ENCODE data around the gene ADAM23. TPM values are rescaled to one million over a fixed set of nuclear protein-coding genes. Genes with fewer than 3 reads are reported as not detected.

Gene ADAM23
- total RNA-seq, 2 donors from 2014 or later = 0.52 to 0.93 TPM

GRCh38 chr2:206457188-206457634, 13.9 kb downstream of the ADAM23 start:
- H3K27me3 ChIP-seq = no peaks in the 10 kb centered on the region
- H3K9me3 ChIP-seq = no peaks in the 10 kb centered on the region
- no peak for DNase-seq
- H3K4me1 ChIP-seq = no peaks in the 10 kb centered on the region
- no peak overlapping the region for H3K27ac ChIP-seq
- no peak overlapping the region for H3K4me3 ChIP-seq
- no peaks in the 10 kb centered on the region for H3K36me3 ChIP-seq
- no peak for TF ChIP-seq CTCF (IDR thresholded peaks at IDR 0.05)
- H3K9ac ChIP-seq (ENCODE audit: low read depth in 2 of 2, low read length in 2 of 2) = no peak overlapping the region
- intact Hi-C loops (cut with DNase I) = no loop called here

GRCh38 chr2:206462240-206462854, 19.0 kb downstream of the ADAM23 start:
- no peak for TF ChIP-seq CTCF (IDR thresholded peaks at IDR 0.05)
- Histone ChIP-seq H3K36me3 (no peaks in the 10 kb centered on the region), H3K27ac (no peak overlapping the region), H3K27me3 (no peaks in the 10 kb centered on the region), H3K4me3 (no peak overlapping the region), H3K9me3 (no peaks in the 10 kb centered on the region), H3K4me1 (no peaks in the 10 kb centered on the region), H3K9ac (ENCODE audit: low read depth in 2 of 2, low read length in 2 of 2) (no peak overlapping the region)
- intact Hi-C loops (cut with DNase I) = no loop called here
- DNase-seq = no peak

GRCh38 chr2:206463685-206464084, 20.4 kb downstream of the ADAM23 start:
- H3K9me3 ChIP-seq = no peaks in the 10 kb centered on the region
- TF ChIP-seq CTCF (IDR thresholded peaks at IDR 0.05) = no peak
- H3K9ac ChIP-seq (ENCODE audit: low read depth in 2 of 2, low read length in 2 of 2) = no peak overlapping the region

GRCh38 chr2:206464597-206464996, 21.3 kb downstream of the ADAM23 start:
- no peaks in the 10 kb centered on the region for H3K4me1 ChIP-seq
- H3K27ac ChIP-seq = no peak overlapping the region
- H3K9me3 ChIP-seq = no peaks in the 10 kb centered on the region
- DNase-seq = no peak
- no peak overlapping the region for H3K9ac ChIP-seq (ENCODE audit: low read depth in 2 of 2, low read length in 2 of 2)
- TF ChIP-seq CTCF (IDR thresholded peaks at IDR 0.05) = no peak
- intact Hi-C loops (cut with DNase I) = no loop called here
- no peak overlapping the region for H3K4me3 ChIP-seq
- H3K36me3 ChIP-seq = no peaks in the 10 kb centered on the region
- no peaks in the 10 kb centered on the region for H3K27me3 ChIP-seq

More at GRCh38 chr2:206463685-206464084, 20.4 kb downstream of the ADAM23 start:
- Histone ChIP-seq H3K4me1 (no peaks in the 10 kb centered on the region), H3K27ac (no peak overlapping the region), H3K4me3 (no peak overlapping the region), H3K36me3 (no peaks in the 10 kb centered on the region), H3K27me3 (no peaks in the 10 kb centered on the region)
- intact Hi-C loops (cut with DNase I) = no loop called here
- no peak for DNase-seq

- Histone ChIP-seq H3K9ac (ENCODE audit: low read depth in 2 of 2, low read length in 2 of 2) (no peak overlapping the region), H3K4me1 (no peaks in the 10 kb centered on the region), H3K4me3 (no peak overlapping the region), H3K27ac (no peak overlapping the region), H3K27me3 (no peaks in the 10 kb centered on the region), H3K9me3 (no peaks in the 10 kb centered on the region), H3K36me3 (no peaks in the 10 kb centered on the region)
- DNase-seq = no peak
- TF ChIP-seq CTCF (IDR thresholded peaks at IDR 0.05) = no peak
- intact Hi-C loops (cut with DNase I) = no loop called here
Measured at GRCh38 chr2:206471524-206472062, 28.3 kb downstream of the ADAM23 start.

Measured in colonic mucosa (tissue), 4 donors.